Measurements from ENCODE around the gene FOXP2. TPM values are rescaled to one million over a fixed set of nuclear protein-coding genes. Genes with fewer than 3 reads are reported as not detected.

The FOXP2 gene
- total RNA-seq, 1 experiment from 2014 or later: not detected

DNA sequence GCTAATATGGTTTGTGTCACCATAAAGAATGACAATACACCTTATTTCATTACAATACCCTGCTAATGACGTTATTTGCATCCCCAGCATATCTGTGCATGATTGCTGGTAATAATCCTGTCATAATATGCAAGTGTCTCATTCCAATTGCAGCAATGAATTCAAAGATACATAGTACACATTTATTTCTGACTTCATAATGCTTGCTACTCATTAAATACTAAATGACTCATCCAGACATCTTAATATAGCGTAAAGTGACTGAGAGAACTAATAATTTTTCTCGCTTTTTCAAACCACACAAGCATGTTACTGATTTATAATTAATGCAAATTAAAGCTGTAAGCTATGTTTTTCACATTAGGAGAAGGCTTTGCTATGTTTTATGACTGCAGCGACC, 272.6 kb downstream of the FOXP2 start:
- no peaks in the 10 kb centered on the region for H3K9me3 Mint-ChIP-seq (ENCODE audit: unreplicated experiment)
- no peaks in the 10 kb centered on the region for H3K4me1 ChIP-seq
- no peak overlapping the region for H3K4me3 ChIP-seq (ENCODE audit: low read depth, low read length)
- H3K36me3 Mint-ChIP-seq (ENCODE audit: insufficient read depth, unreplicated experiment): no peaks in the 10 kb centered on the region
- H3K9me3 ChIP-seq: no peaks in the 10 kb centered on the region
- H3K4me1 Mint-ChIP-seq (ENCODE audit: low read depth, unreplicated experiment): no peaks in the 10 kb centered on the region
- TF ChIP-seq, protein P1, sequence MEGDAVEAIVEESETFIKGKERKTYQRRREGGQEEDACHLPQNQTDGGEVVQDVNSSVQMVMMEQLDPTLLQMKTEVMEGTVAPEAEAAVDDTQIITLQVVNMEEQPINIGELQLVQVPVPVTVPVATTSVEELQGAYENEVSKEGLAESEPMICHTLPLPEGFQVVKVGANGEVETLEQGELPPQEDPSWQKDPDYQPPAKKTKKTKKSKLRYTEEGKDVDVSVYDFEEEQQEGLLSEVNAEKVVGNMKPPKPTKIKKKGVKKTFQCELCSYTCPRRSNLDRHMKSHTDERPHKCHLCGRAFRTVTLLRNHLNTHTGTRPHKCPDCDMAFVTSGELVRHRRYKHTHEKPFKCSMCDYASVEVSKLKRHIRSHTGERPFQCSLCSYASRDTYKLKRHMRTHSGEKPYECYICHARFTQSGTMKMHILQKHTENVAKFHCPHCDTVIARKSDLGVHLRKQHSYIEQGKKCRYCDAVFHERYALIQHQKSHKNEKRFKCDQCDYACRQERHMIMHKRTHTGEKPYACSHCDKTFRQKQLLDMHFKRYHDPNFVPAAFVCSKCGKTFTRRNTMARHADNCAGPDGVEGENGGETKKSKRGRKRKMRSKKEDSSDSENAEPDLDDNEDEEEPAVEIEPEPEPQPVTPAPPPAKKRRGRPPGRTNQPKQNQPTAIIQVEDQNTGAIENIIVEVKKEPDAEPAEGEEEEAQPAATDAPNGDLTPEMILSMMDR (IDR thresholded peaks at IDR 0.05; ENCODE audit: insufficient read depth in 1 of 2, low read depth in 1 of 2, low read length in 1 of 2, severe bottlenecking in 1 of 2, unreplicated experiment in 1 of 2): no peak
- no peak overlapping the region for H3K27ac Mint-ChIP-seq (ENCODE audit: unreplicated experiment)
- DNase-seq: no peak
- no peak overlapping the region for H3K4me3 Mint-ChIP-seq (ENCODE audit: unreplicated experiment)
- no TSS peak for BruUV-seq (replicated peaks)
- POLR2A ChIA-PET: no interaction called here
- CTCF ChIA-PET: no interaction called here
- no peaks in the 10 kb centered on the region for H3K36me3 ChIP-seq (ENCODE audit: control insufficient read depth, insufficient read depth, low read length)
- intact Hi-C loops (cut with micrococcal nuclease; ENCODE audit: unreplicated experiment): no loop called here
- H3K27me3 ChIP-seq (replicated peaks; ENCODE audit: control insufficient read depth, insufficient read depth, low read length): no peaks in the 10 kb centered on the region
- H3K27me3 Mint-ChIP-seq (ENCODE audit: insufficient read depth, unreplicated experiment): peaks cover 4% of the 10 kb centered on the region

GRCh38 chr7:114688443-114689055, 273.9 kb downstream of the FOXP2 start:
- ChIA-PET CTCF (no interaction called here), POLR2A (no interaction called here)
- H3K36me3 ChIP-seq (ENCODE audit: control insufficient read depth, insufficient read depth, low read length): no peaks in the 10 kb centered on the region
- DNase-seq: no peak
- H3K36me3 Mint-ChIP-seq (ENCODE audit: insufficient read depth, unreplicated experiment): no peaks in the 10 kb centered on the region
- TF ChIP-seq, protein P1 (IDR thresholded peaks at IDR 0.05; ENCODE audit: insufficient read depth in 1 of 2, low read depth in 1 of 2, low read length in 1 of 2, severe bottlenecking in 1 of 2, unreplicated experiment in 1 of 2): no peak
- H3K4me3 ChIP-seq (ENCODE audit: low read depth, low read length): no peak overlapping the region
- H3K9me3 ChIP-seq: no peaks in the 10 kb centered on the region
- H3K27me3 ChIP-seq (replicated peaks; ENCODE audit: control insufficient read depth, insufficient read depth, low read length): no peaks in the 10 kb centered on the region
- no peaks in the 10 kb centered on the region for H3K4me1 ChIP-seq
- H3K27me3 Mint-ChIP-seq (ENCODE audit: insufficient read depth, unreplicated experiment): peaks cover 4% of the 10 kb centered on the region
- H3K4me3 Mint-ChIP-seq (ENCODE audit: unreplicated experiment): no peak overlapping the region
- H3K4me1 Mint-ChIP-seq (ENCODE audit: low read depth, unreplicated experiment): no peaks in the 10 kb centered on the region
- H3K27ac Mint-ChIP-seq (ENCODE audit: unreplicated experiment): no peak overlapping the region
- intact Hi-C loops (cut with micrococcal nuclease; ENCODE audit: unreplicated experiment): no loop called here
- no peaks in the 10 kb centered on the region for H3K9me3 Mint-ChIP-seq (ENCODE audit: unreplicated experiment)
- no TSS peak for BruUV-seq (replicated peaks)

GRCh38 chr7:114689406-114689805, 274.8 kb downstream of the FOXP2 start:
- Histone ChIP-seq H3K27me3 (replicated peaks; ENCODE audit: control insufficient read depth, insufficient read depth, low read length) (no peaks in the 10 kb centered on the region), H3K4me1 (no peaks in the 10 kb centered on the region), H3K9me3 (no peaks in the 10 kb centered on the region), H3K4me3 (ENCODE audit: low read depth, low read length) (no peak overlapping the region), H3K36me3 (ENCODE audit: control insufficient read depth, insufficient read depth, low read length) (no peaks in the 10 kb centered on the region)
- Mint-ChIP-seq H3K9me3 (ENCODE audit: unreplicated experiment) (no peaks in the 10 kb centered on the region), H3K27ac (ENCODE audit: unreplicated experiment) (no peak overlapping the region), H3K27me3 (ENCODE audit: insufficient read depth, unreplicated experiment) (peaks cover 4% of the 10 kb centered on the region), H3K4me3 (ENCODE audit: unreplicated experiment) (no peak overlapping the region), H3K36me3 (ENCODE audit: insufficient read depth, unreplicated experiment) (no peaks in the 10 kb centered on the region), H3K4me1 (ENCODE audit: low read depth, unreplicated experiment) (no peaks in the 10 kb centered on the region)
- TF ChIP-seq, protein P1 (IDR thresholded peaks at IDR 0.05; ENCODE audit: insufficient read depth in 1 of 2, low read depth in 1 of 2, low read length in 1 of 2, severe bottlenecking in 1 of 2, unreplicated experiment in 1 of 2): no peak
- no TSS peak for BruUV-seq (replicated peaks)
- no peak for DNase-seq
- ChIA-PET CTCF (interaction anchor here (0.6 kb wide), 1 partner anchor 1335 kb away, joined by 3 read pairs; no protein-coding TSS in a partner anchor), POLR2A (no interaction called here)
- intact Hi-C loops (cut with micrococcal nuclease; ENCODE audit: unreplicated experiment): no loop called here

All from Caco-2 (cell line).